ENCODE results near the gene LSM10.

GRCh38 chr1:36397083-36397377, 678 bp downstream of the LSM10 start:
- TF ChIP-seq CTCF (IDR thresholded peaks at IDR 0.05) (no peak), POLR2A (IDR thresholded peaks at IDR 0.05) (no peak)

Measured in heart left ventricle (tissue), 13 donors.